Measurements from ENCODE around the gene PSMD13. TPM values are rescaled to one million over a fixed set of nuclear protein-coding genes. Genes with fewer than 3 reads are reported as not detected.
A peak's percentile ranks its signal among the peaks of the same experiment; 100 is the strongest.

PSMD13 gene
- total and polyA plus RNA-seq, 2 of the 13 experiments (the other 11 are each of a cell fraction or from before 2014, with no cell fraction given): 83.0 to 117 TPM

DNA sequence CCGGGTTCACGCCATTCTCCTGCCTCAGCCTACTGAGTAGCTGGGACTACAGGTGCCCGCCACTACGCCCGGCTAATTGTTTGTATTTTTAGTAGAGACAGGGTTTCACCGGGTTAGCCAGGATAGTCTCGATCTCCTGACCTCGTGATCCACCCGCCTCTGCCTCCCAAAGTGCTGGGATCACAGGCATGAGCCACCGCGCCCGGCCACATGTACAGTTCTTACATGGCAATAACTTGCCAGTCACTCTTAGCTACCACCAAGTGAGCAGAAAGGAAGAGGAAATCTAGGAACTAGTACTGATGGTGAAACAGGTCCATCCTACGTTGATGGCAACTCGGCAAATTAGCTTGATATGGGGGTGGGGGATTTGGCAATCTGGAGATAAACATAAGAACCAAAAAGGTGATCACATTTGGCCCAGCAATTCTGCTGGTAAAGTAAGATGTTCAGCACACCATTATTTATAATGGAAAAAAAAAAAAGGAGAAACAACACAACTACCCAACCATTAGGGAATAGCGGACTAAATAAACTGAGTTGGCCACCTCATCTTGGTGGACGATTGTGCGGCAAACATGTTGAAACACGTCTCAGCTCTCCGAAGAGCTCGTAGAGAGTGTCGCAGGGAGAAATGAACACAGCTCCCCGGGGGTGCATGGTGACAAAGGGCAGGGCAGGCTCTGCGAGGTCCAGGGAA, 46.8 kb downstream of the PSMD13 start:
- Histone ChIP-seq H3K27ac (ENCODE audit: extremely low read length, insufficient read depth, low read length) (no peak overlapping the region), H3K9me3 (ENCODE audit: low read length) (no peaks in the 10 kb centered on the region), H3K9ac (ENCODE audit: insufficient read depth, low read depth, low read length) (no peak overlapping the region), H3K4me2 (ENCODE audit: low read depth, low read length) (no peak overlapping the region), H3K27me3 (ENCODE audit: control insufficient read depth in 1 of 2, insufficient read depth in 2 of 2, low read length in 2 of 2) (peaks cover 12 to 89% of the 10 kb centered on the region in 2 experiments), H3K4me3 (replicated peaks in 1 of 3; ENCODE audit: insufficient read depth in 1 of 3, low read depth in 2 of 3, low read length in 3 of 3) (peak overlapping the region in 1 of 3 experiments; percentile 23; a peak in 1 of 6 replicates), H3K36me3 (replicated peaks in 1 of 2; ENCODE audit: control insufficient read depth in 1 of 2, insufficient read depth in 2 of 2, low read length in 2 of 2) (no peaks in the 10 kb centered on the region), H4K20me1 (ENCODE audit: insufficient read depth, low read length) (no peaks in the 10 kb centered on the region), H2AFZ (ENCODE audit: low read length) (no peak overlapping the region), H3K4me1 (ENCODE audit: insufficient read depth, low read length) (peaks cover 32% of the 10 kb centered on the region), H3K79me2 (ENCODE audit: insufficient read depth, low read length) (no peaks in the 10 kb centered on the region)
- ChIA-PET POLR2A (no interaction called here), CTCF (ENCODE audit: low intra/inter-chr PET ratio, low total read pairs) (no interaction called here)
- in situ Hi-C loops (cut with HindIII; ENCODE audit: extremely low pct_ligation_motif_present, low pct_unique_long_range_greater_than_20kb) (no loop called here), intact Hi-C loops (cut with micrococcal nuclease; ENCODE audit: unreplicated experiment) (no loop called here)
- no TSS peak for BruUV-seq (replicated peaks)
- no peak for FAIRE-seq
- ATAC-seq: no peak
- TF ChIP-seq SRSF1 (optimal IDR thresholded peaks at IDR 0.05; ENCODE audit: low read depth, low read length) (no peak), ETS1 (CRISPR knock-in tag; IDR thresholded peaks at IDR 0.05) (no peak), NFATC3 (CRISPR knock-in tag; IDR thresholded peaks at IDR 0.05) (no peak), ZSCAN30 (CRISPR knock-in tag; IDR thresholded peaks at IDR 0.05) (no peak), ZNF253 (CRISPR knock-in tag; IDR thresholded peaks at IDR 0.05; ENCODE audit: borderline replicate concordance) (no peak), ZBTB14 (CRISPR knock-in tag; IDR thresholded peaks at IDR 0.05) (no peak), ZNF430 (CRISPR knock-in tag; IDR thresholded peaks at IDR 0.05) (no peak), MIER3 (CRISPR knock-in tag; IDR thresholded peaks at IDR 0.05; ENCODE audit: borderline replicate concordance) (no peak), HNRNPL (IDR thresholded peaks at IDR 0.05; ENCODE audit: low read depth, low read length) (no peak), RXRB (CRISPR knock-in tag; IDR thresholded peaks at IDR 0.05; ENCODE audit: borderline replicate concordance) (no peak), SPEN (CRISPR knock-in tag; IDR thresholded peaks at IDR 0.05; ENCODE audit: low read depth) (no peak), CREM (IDR thresholded peaks at IDR 0.05) (no peak), CREM (CRISPR knock-in tag; IDR thresholded peaks at IDR 0.05) (no peak), ZNF7 (CRISPR knock-in tag; IDR thresholded peaks at IDR 0.05) (no peak)
- no peak for DNase-seq (ENCODE audit: low spot score)
- WGBS (ENCODE audit: low lambda C conversion rate): 55% methylated on average over 23 of the region's 23 CpGs

Measured in HepG2 (cell line).